ENCODE results near the gene CAD. TPM values are rescaled to one million over a fixed set of nuclear protein-coding genes. Genes with fewer than 3 reads are reported as not detected.
"Not testable (repeated sequence)": the region's sequence is repeated elsewhere in the genome, so short reads cannot be mapped to it uniquely, and the experiment has no call there.

CAD gene
- total RNA-seq, 2 experiments from 2014 or later: 125 to 127 TPM

GRCh38 chr2:27191070-27191829 lies 25.9 kb upstream of the CAD start:
- ChIA-PET CTCF (interaction anchor here (0.7 to 2.2 kb wide), 21 partner anchors 8 to 678 kb away, joined by 3 to 14 read pairs (median 4); partner anchors contain the start of genes ABHD1, AGBL5 and KHK), POLR2A (no interaction called here)
- Mint-ChIP-seq H3K4me1 (ENCODE audit: low read depth) (no peaks in the 10 kb centered on the region), H3K27ac (no peak overlapping the region), H3K36me3 (ENCODE audit: low read depth) (no peaks in the 10 kb centered on the region), H3K27me3 (peaks cover 1% of the 10 kb centered on the region), H3K9me3 (no peaks in the 10 kb centered on the region), H3K4me3 (no peak overlapping the region)
- intact Hi-C loops (cut with micrococcal nuclease): no loop called here
- peak; percentile 67 for TF ChIP-seq CTCF (IDR thresholded peaks at IDR 0.05)
- peak; percentile 88 for ATAC-seq
- DNase-seq: peak; percentile 69

- no peaks in the 10 kb centered on the region for H3K9me3 Mint-ChIP-seq
- H3K27ac Mint-ChIP-seq: no peak overlapping the region
- ChIA-PET CTCF (interaction anchor here (0.7 to 2.3 kb wide), 5 partner anchors 9 to 98 kb away, joined by 3 to 7 read pairs (median 3); no protein-coding TSS in a partner anchor), POLR2A (no interaction called here)
- H3K4me3 Mint-ChIP-seq: no peak overlapping the region
- H3K36me3 Mint-ChIP-seq (ENCODE audit: low read depth): no peaks in the 10 kb centered on the region
- DNase-seq (no peak), ATAC-seq (no peak)
- no peaks in the 10 kb centered on the region for H3K27me3 Mint-ChIP-seq
- H3K4me1 Mint-ChIP-seq (ENCODE audit: low read depth): no peaks in the 10 kb centered on the region
- TF ChIP-seq CTCF (IDR thresholded peaks at IDR 0.05): no peak
- intact Hi-C loops (cut with micrococcal nuclease): no loop called here
These were observed 22.4 kb upstream of the CAD start for GRCh38 chr2:27194538-27195354.

- H3K4me3 Mint-ChIP-seq; H3K27ac Mint-ChIP-seq; H3K4me1 Mint-ChIP-seq (ENCODE audit: low read depth); DNase-seq; ATAC-seq; H3K27me3 Mint-ChIP-seq; H3K9me3 Mint-ChIP-seq; H3K36me3 Mint-ChIP-seq (ENCODE audit: low read depth); intact Hi-C loops (cut with micrococcal nuclease); POLR2A ChIA-PET: not testable (repeated sequence)
- CTCF ChIA-PET: interaction anchor here (2.3 kb wide), 1 partner anchor 99 kb away, joined by 5 read pairs; no protein-coding TSS in a partner anchor
These were observed 21.4 kb upstream of the CAD start for GRCh38 chr2:27195799-27196198.

GRCh38 chr2:27198068-27198467 lies 19.1 kb upstream of the CAD start:
- H3K27me3 Mint-ChIP-seq, H3K27ac Mint-ChIP-seq, POLR2A ChIA-PET: not testable (repeated sequence)

GRCh38 chr2:27198627-27199026 lies 18.5 kb upstream of the CAD start:
- POLR2A ChIA-PET: interaction anchor here (1.0 kb wide), 1 partner anchor 38 kb away, joined by 3 read pairs; no protein-coding TSS in a partner anchor
- Mint-ChIP-seq H3K9me3 (no peaks in the 10 kb centered on the region), H3K4me3 (no peak overlapping the region), H3K27me3 (no peaks in the 10 kb centered on the region), H3K36me3 (ENCODE audit: low read depth) (peaks cover 7% of the 10 kb centered on the region), H3K27ac (no peak overlapping the region), H3K4me1 (ENCODE audit: low read depth) (no peaks in the 10 kb centered on the region)
- CTCF ChIA-PET: interaction anchor here (1.0 kb wide), 1 partner anchor 12 kb away, joined by 3 read pairs; no protein-coding TSS in a partner anchor
- no peak for ATAC-seq
- DNase-seq: no peak
- no peak for TF ChIP-seq CTCF (IDR thresholded peaks at IDR 0.05)
- intact Hi-C loops (cut with micrococcal nuclease): no loop called here

More at GRCh38 chr2:27198068-27198467, 19.1 kb upstream of the CAD start:
- H3K9me3 Mint-ChIP-seq; H3K4me1 Mint-ChIP-seq (ENCODE audit: low read depth); H3K4me3 Mint-ChIP-seq; DNase-seq; H3K36me3 Mint-ChIP-seq (ENCODE audit: low read depth); intact Hi-C loops (cut with micrococcal nuclease); ATAC-seq: not testable (repeated sequence)
- CTCF ChIA-PET: interaction anchor here (1.0 kb wide), 1 partner anchor 11 kb away, joined by 3 read pairs; no protein-coding TSS in a partner anchor
